Measurements from ENCODE around the gene COBL.

COBL gene

GRCh38 chr7:50977421-50977820 is 339.2 kb downstream of the COBL start:
- DNase-seq: no peak

DNA sequence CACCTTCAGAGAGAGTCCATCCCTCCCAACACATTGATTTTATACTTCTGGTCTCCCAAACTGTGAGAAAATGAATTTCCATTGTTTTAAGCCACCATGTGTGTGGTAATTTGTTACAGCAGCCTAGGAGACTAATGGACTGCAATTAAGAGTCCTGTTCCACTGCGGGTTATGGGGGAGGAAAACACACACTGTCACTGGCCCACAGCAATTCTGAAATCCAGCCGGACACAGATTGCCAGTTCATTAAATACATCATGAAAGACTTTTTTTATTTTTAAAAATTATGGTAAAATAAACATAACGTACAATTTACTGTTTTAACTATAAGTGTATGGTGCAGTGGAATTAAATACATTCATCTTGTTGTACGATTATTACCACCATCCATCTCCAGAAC is 340.5 kb downstream of the COBL start:
- DNase-seq: no peak

DNA sequence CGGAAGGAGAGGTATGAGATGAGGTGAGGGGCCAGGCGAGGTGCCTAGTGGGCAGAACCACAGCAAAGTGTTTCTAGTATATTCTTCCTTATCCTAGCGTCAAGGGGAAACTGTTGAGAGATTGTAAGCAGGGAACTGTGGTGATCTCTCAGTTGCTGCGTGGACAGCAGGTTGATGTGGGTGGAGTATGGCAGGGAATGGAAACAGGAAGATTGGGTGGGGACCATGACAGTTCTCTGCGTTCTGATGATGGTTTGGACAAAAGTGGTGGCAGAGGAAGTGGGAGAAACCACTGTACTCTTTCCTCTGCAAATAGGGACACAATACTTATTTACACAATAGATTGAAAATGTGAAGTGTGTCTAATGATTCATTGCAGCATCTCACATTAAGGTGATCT is 342.4 kb downstream of the COBL start:
- DNase-seq: no peak

- DNase-seq: no peak
These were observed 342.8 kb downstream of the COBL start for GRCh38 chr7:50973814-50974213.

DNA sequence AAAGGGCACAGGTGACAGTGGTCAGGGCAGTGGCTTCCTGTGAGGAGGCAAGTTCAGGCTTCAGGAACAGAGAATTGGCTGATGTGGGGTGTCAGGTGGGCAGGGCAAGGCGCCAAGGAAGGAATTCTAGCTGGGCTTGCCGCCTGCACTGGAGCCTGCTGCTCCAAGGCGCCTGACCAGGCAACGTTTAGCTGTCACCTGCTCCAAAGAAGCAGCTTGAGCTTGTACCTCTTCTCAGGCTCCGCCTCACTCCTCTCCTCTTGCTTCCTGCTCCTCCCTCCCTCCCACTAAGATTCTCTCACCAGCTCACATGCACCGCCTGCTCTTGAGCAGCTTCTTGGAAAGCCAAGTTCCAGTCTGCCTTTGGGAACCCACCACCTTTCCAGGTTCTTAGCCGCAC is 346.5 kb downstream of the COBL start:
- DNase-seq: no peak
